ENCODE results near the gene IRAK2. TPM values are rescaled to one million over a fixed set of nuclear protein-coding genes. Genes with fewer than 3 reads are reported as not detected.

The IRAK2 gene
- total RNA-seq, 2 donors from 2014 or later, result 5.1 to 7.6 TPM

DNA sequence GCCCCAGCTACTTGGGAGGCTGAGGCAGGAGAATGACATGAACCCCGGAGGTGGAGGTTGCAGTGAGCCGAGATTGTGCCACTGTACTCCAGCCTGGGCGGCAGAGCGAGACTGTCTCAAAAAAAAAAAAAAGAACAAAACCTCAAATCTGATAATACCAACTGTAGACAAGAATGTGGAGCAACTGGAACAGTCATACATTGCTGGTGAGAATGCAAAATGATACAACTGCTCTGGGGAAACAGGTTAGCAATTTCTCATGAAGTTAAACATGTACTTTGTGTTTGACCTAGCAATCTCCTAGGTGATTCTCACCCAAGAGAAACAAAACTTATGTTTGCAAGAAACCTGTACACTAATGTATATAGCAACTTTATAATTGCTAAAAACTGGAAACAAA is 27.5 kb upstream of the IRAK2 start:
- Histone ChIP-seq H3K27ac (no peak overlapping the region), H3K27me3 (replicated peaks; ENCODE audit: insufficient read depth) (no peaks in the 10 kb centered on the region), H3K4me3 (no peak overlapping the region), H3K36me3 (no peaks in the 10 kb centered on the region), H3K4me1 (replicated peaks) (no peaks in the 10 kb centered on the region), H3K9me3 (no peaks in the 10 kb centered on the region)
- 57% methylated on average over 4 of the region's 4 CpGs for WGBS
- no peak for DNase-seq (ENCODE audit: low spot score)
- intact Hi-C loops (cut with DNase I), result no loop called here
- TF ChIP-seq, protein P1, sequence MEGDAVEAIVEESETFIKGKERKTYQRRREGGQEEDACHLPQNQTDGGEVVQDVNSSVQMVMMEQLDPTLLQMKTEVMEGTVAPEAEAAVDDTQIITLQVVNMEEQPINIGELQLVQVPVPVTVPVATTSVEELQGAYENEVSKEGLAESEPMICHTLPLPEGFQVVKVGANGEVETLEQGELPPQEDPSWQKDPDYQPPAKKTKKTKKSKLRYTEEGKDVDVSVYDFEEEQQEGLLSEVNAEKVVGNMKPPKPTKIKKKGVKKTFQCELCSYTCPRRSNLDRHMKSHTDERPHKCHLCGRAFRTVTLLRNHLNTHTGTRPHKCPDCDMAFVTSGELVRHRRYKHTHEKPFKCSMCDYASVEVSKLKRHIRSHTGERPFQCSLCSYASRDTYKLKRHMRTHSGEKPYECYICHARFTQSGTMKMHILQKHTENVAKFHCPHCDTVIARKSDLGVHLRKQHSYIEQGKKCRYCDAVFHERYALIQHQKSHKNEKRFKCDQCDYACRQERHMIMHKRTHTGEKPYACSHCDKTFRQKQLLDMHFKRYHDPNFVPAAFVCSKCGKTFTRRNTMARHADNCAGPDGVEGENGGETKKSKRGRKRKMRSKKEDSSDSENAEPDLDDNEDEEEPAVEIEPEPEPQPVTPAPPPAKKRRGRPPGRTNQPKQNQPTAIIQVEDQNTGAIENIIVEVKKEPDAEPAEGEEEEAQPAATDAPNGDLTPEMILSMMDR (IDR thresholded peaks at IDR 0.05), result no peak
- TF ChIP-seq POLR2A (IDR thresholded peaks at IDR 0.05), result no peak
- no peak for TF ChIP-seq POLR2AphosphoS5 (IDR thresholded peaks at IDR 0.05)

- no peak overlapping the region for H3K4me3 ChIP-seq
- H3K27me3 ChIP-seq (replicated peaks; ENCODE audit: insufficient read depth), result no peaks in the 10 kb centered on the region
- no peak for DNase-seq (ENCODE audit: low spot score)
- H3K4me1 ChIP-seq (replicated peaks), result no peaks in the 10 kb centered on the region
- H3K9me3 ChIP-seq, result no peaks in the 10 kb centered on the region
- TF ChIP-seq POLR2A (IDR thresholded peaks at IDR 0.05), result no peak
- TF ChIP-seq POLR2AphosphoS5 (IDR thresholded peaks at IDR 0.05), result no peak
- TF ChIP-seq, protein P1 (IDR thresholded peaks at IDR 0.05), result no peak
- 85% methylated on average over 23 of the region's 23 CpGs for whole genome bisulfite sequencing
- no peaks in the 10 kb centered on the region for H3K36me3 ChIP-seq
- intact Hi-C loops (cut with DNase I), result no loop called here
- peak overlapping the region; percentile 89 to 95 for H3K27ac ChIP-seq
Observed at GRCh38 chr3:10140996-10141546, 23.6 kb upstream of the IRAK2 start.

DNA sequence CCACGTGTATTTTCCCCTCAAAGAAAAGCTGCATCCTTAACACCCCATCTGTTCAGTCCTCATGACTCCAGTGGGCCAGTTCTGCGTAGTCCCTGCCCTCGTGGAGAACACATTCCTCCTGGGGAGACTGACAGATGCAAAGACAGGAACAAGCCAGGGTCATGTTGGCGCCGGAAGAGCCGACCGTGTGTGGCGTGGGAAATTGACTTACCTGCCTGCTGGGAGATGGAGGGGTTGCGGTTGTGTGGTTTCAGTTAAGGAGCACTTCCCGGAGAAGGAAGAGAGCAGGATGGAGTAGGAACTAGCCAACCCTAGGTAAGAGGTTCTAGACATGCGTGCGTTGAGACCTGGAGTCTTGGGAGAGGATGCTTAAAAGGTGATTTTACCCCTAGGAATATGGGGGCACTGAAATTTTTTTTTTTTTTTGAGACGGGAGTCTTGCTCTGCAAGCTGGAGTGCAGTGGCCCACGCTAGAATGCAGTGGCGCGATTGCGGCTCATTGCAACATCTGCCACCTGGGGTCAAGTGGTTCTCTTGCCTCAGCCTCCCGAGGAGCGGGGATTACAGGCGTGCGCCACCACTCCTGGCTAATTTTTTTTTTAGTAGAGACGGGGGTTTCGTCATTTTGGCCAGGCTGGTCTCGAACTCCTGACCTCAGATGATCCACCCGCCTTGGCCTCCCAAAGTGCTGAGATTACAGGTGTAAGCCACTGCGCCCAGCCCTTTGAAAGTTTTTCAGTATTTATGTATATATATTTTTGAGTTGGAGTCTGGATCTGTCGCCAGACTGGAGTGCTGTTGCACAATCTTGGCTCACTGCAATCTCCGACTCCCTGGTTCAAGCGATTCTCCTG is 21.8 kb upstream of the IRAK2 start:
- H3K9me3 ChIP-seq, result no peaks in the 10 kb centered on the region
- H3K27ac ChIP-seq, result no peak overlapping the region
- TF ChIP-seq POLR2AphosphoS5 (IDR thresholded peaks at IDR 0.05) (no peak), POLR2A (IDR thresholded peaks at IDR 0.05) (no peak)
- TF ChIP-seq, protein P1 (IDR thresholded peaks at IDR 0.05), result no peak
- 76% methylated on average over 29 of the region's 29 CpGs for WGBS
- no peak for DNase-seq (ENCODE audit: low spot score)
- peak overlapping the region; percentile 61 to 83 for H3K4me3 ChIP-seq
- H3K27me3 ChIP-seq (replicated peaks; ENCODE audit: insufficient read depth), result no peaks in the 10 kb centered on the region
- intact Hi-C loops (cut with DNase I), result no loop called here
- H3K4me1 ChIP-seq (replicated peaks), result no peaks in the 10 kb centered on the region
- H3K36me3 ChIP-seq, result no peaks in the 10 kb centered on the region

DNA sequence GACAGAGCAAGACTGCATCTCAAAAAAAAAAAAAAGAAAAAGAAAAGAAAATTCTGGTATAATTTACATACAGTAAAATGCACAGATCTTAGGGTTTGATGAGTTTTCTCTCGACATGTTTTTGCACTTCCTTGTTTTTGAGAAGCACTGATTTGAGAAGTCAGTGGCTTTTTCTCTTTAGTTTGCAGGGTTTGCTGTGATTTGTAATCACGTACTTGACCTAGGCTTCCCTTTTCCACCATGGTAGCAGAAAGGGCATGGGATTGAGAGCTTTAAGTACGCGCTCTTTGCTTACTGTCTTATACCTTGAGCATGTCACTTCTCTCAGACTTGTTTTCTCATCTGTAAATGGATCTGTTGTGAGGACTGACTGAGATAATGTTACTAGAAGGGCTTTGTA is 19.0 kb upstream of the IRAK2 start:
- Histone ChIP-seq H3K4me3 (no peak overlapping the region), H3K4me1 (replicated peaks) (no peaks in the 10 kb centered on the region), H3K27me3 (replicated peaks; ENCODE audit: insufficient read depth) (no peaks in the 10 kb centered on the region), H3K36me3 (peaks cover 0 to 8% of the 10 kb centered on the region in 2 donors), H3K27ac (no peak overlapping the region), H3K9me3 (no peaks in the 10 kb centered on the region)
- no peak for DNase-seq (ENCODE audit: low spot score)
- TF ChIP-seq, protein P1 (IDR thresholded peaks at IDR 0.05), result no peak
- TF ChIP-seq POLR2AphosphoS5 (IDR thresholded peaks at IDR 0.05), result no peak
- no peak for TF ChIP-seq POLR2A (IDR thresholded peaks at IDR 0.05)
- intact Hi-C loops (cut with DNase I), result no loop called here
- 88% methylated on average over 4 of the region's 4 CpGs for WGBS
